Limb (tissue), 2 donors: ENCODE measurements around the gene KRTAP5-7.
"Not testable (repeated sequence)": the region's sequence is repeated elsewhere in the genome, so short reads cannot be mapped to it uniquely, and the experiment has no call there.

Experiments used
- DNase-seq, 2 donors: peaks; one replicate each; pipeline ENCODE4 v3.0.0-alpha.2; 2016; ENCODE audit errors: extremely low spot score in 2 of 2

The KRTAP5-7 gene

DNA sequence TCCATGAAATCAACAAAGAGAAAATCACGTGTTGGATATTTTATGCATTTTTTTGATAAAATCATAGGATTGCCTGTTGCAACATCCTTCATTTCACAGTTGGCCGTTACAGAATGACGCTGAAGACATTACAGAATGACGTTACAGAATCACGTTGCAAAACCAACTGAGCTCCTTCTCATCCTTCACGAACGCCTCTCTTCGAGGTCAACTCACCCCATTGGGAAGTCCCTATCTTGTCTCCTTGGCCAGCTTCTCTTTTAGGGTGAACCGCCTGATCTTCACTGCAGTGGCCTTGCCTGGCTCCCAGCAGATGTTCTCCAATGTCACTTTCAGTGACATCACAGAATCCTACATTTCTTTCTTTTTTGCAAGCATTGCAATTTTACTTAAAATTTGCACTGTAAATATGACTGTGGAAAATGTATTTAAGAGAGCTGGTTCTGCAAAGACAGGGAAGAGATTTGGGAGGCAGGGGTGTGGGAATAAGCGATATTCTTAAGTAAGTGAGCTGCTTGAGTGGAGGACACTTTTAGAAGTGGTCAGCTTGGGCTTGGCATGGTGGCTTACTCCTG lies 5.1 kb downstream of the KRTAP5-7 start:
- DNase-seq: no peak

DNA sequence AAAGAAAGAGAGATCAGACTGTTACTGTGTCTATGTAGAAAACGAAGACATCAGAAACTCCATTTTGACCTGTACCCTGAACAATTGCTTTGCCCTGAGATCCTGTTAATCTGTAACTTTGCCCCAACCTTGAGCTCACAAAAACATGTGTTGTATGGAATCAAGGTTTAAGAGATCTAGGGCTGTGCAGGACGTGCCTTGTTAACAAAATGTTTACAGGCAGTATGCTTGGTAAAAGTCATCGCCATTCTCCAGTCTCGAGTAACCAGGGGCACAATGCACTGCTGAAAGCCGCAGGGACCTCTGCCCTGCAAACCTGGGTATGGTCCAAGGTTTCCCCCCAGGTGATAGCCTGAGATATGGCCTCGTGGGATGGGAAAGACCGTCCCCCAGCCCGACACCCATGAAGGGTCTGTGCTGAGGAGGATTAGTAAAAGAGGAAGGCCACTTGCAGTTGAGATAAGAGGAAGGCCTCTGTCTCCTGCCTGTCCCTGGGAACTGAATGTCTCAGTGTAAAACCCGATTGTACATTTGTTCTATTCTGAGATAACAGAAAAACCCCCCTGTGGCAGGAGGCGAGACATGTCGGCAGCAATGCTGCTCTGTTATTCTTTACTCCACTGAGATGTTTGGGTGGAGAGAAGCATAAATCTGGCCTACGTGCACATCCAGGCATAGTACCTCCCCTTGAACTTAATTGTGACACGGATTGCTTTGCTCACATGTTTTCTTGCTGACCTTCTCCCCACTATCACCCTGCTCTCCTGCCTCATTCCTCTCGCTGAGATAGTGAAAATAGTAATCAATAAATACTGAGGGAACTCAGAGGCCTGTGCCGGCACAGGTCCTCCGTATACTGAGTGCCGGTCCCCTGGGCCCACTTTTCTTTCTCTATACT lies 7.9 kb downstream of the KRTAP5-7 start:
- not testable (repeated sequence) for DNase-seq

DNA sequence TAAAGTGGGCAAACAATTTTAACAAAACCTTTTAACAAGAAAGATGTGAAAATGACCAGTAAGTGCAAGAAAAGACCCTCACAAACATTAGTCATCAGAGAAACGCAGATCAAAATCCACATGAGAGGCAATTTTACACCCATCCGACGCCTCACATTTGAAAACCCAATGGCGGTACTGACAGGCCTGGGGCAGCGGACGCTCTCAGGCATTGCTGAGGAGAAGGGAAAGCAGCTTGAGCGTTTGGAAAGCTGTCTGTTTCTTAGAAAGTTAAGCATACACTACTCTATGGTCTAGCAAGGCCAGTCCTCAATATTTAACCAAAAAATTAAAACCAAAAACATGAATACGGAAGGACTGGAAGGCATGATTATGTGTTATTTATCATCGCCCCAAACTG lies 8.8 kb downstream of the KRTAP5-7 start:
- no peak for DNase-seq

DNA sequence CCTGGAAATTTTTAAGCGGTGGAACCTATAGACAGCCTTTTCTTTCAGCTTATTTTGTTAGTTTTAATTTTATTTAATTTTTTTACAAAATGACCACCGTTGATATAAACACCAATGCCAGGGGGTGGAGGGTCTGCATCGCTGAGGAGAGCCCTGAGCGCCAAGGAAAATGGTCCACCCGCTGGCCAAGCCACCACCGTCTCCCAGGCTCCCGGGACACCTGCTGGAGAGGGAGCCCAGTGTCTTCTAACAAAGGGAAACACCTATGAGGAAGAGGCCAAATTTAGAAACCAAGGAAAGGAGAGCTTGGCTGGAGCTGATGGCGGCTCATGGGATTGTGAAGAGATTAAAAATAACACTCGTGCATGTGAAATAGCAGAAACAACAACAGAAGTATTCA lies 10.5 kb downstream of the KRTAP5-7 start:
- DNase-seq: no peak

DNA sequence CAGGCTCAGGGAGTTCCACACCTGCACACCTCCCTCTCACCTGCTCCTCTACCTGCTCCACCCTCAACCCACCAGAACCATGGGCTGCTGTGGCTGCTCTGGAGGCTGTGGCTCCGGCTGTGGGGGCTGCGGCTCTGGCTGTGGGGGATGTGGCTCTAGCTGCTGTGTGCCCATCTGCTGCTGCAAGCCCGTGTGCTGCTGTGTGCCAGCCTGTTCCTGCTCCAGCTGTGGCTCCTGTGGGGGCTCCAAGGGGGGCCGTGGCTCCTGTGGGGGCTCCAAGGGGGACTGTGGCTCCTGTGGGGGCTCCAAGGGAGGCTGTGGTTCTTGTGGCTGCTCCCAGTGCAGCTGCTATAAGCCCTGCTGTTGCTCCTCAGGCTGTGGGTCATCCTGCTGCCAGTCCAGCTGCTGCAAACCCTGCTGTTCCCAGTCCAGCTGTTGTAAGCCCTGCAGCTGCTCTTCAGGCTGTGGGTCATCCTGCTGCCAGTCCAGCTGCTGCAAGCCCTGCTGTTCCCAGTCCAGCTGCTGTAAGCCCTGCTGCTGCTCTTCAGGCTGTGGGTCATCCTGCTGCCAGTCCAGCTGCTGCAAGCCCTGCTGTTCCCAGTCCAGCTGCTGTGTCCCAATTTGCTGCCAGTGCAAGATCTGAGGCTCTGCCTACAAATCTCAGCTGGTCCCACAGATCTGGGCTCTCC lies 11.1 kb downstream of the KRTAP5-7 start, which contains the start of gene KRTAP5-8:
TSS of gene KRTAP5-8 (plus strand) at position 49 of the 689 bp plus-strand sequence. CDS start at position 80, 31 bp downstream.
- DNase-seq: not testable (repeated sequence)

DNA sequence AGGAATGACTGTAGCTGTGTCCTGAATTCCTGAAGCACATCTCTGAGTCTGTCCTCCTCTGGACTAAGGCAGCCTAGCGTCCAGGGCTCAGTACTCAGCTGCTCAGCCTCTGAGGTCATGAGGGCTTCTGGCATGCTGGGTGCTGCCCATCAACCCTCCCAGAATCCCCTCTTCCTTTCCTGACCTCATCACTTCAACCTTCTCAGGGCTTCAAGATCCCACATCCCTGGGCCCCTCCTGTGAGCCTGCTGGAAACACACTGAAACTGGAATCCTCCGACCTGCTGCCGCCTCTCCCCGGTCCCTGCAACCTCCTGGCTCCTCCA lies 11.6 kb downstream of the KRTAP5-7 start:
- DNase-seq: no peak

DNA sequence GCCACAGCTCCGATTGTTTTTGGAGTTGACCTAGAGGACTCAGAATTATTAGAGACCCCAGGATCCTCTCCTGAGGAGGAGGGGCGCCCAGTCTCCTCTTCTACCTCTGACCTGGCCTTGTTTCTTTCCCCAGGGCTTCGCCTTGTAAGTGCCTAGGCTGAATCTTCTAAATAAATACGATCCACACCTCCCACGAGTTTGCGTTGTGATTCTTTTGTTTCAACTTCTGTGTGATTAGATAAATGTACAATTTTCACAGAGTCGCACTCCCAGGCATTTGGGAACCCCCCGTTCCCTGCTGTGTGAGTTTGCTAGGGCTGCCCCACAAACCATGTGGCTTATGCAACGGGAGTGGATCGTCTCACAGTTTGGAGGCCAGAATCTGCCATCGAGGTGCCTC lies 11.9 kb downstream of the KRTAP5-7 start:
- DNase-seq: no peak

DNA sequence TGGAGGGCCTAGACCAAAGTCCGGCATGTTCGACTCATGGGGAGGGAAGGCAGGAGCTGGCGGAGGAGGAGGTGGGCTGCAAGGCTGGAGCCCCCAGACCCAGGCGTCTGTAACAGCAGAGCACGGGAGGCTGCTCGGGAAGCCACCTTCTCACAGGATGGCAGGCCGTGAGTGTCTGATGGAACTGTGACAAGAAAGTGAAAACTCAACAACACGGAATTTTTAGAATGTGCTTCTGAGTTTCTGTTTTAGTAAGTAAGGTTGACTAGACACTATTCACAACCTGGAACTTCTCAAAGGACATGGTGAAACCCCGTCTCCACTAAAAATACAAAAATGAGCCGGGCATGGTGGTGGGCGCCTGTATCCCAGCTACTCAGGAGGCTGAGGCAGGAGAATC lies 12.9 kb downstream of the KRTAP5-7 start:
- DNase-seq: not testable (repeated sequence)

DNA sequence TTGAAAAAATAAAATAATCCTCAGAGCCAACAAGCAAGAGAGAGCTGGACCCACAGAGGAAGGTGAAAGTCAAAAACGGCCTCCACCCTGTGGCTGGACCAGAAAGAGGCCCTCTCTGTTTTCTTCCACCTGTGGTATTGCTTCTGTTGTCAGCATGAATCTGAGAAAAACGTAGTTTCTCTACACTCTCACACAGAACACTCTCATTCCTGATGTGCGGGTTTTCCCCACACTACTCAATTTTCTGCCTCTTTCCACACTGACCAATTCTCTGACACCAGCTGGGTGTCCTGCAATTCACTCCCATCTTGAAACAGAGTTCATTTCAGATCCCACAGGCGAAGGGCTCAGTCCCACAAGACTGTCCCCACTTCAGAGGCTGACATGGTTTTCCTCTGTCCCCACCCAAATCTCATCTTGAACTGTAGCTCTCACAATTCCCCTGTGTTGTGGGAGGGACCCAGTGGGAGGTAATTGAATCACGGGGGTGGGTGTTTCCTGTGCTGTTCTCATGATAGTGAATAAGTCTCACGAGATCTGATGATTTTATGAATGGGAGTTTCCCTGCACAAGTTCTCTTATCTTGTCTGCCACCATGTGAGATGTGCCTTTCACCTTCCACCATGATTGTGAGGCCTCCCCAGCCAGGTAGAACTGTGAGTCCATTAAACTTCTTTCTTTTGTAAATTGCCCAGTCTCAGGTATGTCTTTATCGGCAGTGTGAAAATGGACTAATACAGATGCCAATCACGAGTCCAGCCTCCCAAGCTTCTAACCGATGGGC lies 13.6 kb downstream of the KRTAP5-7 start:
- DNase-seq: not testable (repeated sequence)

DNA sequence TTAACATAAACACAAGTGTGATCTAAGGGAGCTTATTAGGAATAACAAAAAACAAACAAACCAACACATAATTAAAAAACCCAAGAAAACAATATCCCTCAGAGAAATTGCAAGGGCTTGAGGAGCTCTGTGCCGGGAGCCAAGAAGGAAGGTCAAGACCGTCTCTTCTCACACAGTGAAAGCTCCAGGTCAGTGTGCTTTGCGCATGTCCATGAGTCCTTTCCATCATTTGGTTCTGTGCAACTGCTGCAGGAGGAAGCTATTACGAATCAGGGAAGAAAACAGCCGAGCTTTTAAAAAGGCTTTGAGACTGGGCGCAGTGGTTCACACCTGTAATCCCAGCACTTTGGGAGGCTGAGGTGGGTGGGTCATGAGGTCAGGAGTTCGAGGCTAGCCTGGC lies 15.3 kb downstream of the KRTAP5-7 start:
- no peak for DNase-seq

DNA sequence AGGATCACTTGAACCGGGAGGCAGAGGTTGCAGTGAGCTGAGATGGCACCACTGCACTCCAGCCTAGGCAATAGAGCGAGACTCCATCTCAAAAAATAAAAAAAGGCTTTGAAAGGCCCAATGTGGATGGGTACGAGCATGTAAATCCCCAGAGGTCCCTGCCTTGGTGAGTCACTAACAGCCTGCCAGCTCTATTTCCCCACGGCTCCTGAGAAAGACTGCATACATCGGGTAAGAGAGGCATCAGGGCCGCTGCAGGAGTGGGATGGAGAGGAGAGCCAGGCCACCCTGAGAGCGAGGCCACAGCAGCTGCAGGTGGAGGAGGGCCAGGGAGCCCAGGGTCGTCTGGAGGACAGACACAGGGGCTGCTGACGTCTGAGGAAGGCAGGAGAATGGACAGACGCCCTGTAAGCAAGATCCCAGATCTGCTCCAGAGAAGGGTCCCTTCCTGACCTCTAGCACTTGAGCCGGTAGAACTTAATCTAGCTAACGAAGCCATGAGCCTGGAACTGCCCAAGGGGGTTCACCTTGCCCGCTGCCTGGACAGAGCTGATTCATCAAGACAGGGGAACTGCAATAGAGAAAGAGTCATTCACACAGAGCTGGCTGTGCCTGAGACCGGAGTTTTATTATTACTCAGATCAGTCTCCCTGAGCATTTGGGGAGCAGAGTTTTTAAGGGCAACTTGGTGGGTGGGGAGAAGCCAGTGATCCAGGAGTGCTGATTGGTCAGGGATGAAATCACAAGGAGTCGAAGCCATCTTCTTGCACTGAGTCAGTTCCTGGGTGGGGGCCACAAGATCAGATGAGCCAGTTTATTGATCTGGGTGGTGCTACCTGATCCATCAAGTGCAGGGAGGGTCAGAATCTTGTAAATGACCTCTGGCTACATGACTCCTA lies 16.1 kb downstream of the KRTAP5-7 start:
- DNase-seq: no peak

DNA sequence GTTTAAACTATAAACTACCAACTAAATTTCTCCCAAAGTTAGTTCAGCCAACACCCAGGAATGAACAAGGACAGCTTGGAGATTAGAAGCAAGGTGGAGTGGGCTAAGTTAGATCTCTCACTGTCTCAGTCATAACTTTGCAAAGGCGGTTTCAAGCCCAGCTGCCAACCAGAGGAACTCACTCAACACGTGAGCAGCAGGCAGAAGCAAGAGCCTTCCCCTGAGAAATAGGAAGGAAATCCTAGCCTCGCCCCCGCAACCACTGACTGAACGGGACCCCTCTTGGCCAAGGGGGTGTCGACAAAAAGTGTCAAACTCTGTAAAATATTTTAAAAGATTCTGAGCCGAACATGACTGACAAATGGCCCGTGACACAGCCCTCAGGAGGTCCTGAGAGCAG lies 16.8 kb downstream of the KRTAP5-7 start:
- no peak for DNase-seq

DNA sequence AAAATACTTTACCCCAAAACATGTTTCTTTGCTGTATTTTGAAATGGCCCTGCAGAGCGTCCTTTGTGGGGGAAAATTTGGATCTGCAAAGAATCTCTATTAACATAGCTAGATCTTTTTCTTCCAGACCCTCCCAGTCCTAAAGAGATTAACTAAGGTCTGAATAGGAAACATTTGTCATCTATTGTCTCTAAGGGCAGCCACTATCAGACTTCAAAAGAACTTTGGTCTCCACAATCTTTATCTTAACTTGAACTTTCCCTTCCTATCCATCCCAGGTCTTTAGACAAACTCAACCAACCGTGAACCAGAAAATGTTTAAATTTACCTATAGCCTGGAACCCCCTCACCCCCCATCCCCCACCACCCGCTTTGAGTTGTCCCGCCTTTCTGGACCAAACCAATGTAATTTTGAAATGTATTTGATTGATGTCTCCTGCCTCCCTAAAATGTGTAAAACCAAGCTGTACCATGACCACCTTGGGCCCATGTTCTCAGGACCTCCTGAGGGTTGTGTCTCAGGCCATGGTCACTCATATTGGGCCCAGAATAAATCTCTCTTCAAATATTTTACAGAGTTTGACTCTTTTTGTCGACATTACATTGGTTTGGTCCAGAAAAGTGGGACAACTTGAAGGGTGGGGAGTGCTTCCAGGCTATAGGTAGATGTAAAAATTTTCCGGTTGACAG lies 17.6 kb downstream of the KRTAP5-7 start:
- DNase-seq: no peak

DNA sequence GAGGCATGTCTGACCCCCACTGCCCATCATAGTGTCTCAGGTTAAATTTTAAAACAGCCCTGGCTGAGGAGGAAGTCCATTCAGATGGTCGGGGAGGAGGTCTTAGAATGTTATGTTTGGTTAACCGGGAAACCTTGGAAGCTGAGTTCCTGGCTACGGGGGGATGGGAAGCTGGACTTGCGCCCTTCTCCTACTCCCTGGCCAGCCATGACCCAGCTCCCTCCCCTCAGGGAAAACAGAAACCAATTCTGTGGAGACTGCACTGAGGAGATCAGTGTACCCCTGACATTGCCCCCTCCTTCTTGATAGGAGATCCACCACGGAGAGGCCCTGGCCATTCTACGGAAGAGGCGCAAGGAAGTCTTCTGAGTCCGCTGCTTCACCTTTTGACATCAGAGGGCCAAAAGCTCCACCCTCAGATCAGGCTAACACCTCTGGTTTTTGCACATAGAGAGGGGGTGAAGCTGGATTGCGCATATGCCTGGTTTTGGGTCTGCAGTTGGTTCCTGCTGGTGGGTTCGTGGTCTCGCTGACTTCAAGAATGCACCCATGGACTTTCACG lies 18.4 kb downstream of the KRTAP5-7 start:
- no peak for DNase-seq

DNA sequence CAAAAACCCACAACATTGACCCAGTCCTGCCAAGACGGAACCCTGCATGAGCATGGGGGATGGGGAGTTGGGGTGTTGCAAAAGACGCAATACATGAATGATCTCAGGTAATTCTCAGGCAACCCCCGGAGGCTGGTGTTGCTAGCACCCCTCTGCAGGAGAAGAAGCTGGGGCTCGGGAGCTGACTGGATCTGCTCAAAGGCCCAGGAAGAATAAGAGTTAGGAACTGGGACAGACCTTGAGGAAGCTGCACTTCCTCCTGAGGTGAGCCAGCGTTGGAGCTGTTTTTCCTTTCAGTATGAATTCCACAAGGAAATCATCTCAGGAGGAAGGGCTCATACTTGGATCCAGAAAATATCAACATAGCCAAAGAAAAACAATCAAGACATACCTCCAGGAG lies 21.1 kb downstream of the KRTAP5-7 start, which contains the start of gene KRTAP5-9:
TSS of gene KRTAP5-9 (plus strand) at position 301 of the 400 bp plus-strand sequence. CDS start 238 bp downstream, outside the sequence.
- no peak for DNase-seq

DNA sequence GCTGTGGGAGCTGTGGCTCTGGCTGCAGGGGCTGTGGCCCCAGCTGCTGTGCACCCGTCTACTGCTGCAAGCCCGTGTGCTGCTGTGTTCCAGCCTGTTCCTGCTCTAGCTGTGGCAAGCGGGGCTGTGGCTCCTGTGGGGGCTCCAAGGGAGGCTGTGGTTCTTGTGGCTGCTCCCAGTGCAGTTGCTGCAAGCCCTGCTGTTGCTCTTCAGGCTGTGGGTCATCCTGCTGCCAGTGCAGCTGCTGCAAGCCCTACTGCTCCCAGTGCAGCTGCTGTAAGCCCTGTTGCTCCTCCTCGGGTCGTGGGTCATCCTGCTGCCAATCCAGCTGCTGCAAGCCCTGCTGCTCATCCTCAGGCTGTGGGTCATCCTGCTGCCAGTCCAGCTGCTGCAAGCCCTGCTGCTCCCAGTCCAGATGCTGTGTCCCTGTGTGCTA lies 21.7 kb downstream of the KRTAP5-7 start:
- no peak for DNase-seq

DNA sequence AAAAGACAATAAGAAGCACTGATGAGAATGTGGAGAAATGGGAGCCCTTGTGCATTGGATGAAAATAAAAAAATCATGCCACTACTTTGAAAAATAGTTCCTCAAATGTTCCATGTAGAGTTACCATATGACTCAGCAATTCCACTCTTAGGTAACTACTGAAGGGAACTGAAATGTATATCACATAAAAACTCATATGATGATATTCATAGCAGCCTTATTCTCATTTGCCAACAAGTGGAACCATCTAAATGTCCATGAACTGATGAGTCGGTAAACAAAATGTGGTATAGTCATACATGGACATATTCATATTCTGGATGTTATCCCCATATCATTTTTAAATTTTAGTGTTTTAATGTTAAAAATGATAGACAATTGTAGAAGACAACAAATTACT lies 24.6 kb downstream of the KRTAP5-7 start:
- no peak for DNase-seq

DNA sequence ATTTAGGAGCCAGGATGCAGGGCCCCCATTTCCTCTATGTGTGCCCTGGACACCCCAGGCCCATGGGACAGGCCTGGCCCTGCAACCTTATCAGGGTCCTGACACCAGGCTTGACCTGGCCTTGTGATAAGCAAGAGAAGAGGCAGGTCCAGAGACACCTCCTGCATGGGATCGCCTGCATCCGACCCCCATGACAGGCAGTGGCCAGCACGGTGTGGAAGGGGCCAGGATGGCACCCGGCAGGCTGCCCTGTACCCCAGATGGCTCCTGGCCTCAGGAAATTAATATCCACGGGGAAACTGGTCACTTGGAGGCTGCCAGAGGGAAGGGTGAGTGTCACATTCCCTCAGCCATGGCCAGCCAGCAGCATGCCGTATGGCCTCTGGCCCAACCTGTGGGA lies 27.9 kb downstream of the KRTAP5-7 start:
- no peak for DNase-seq

DNA sequence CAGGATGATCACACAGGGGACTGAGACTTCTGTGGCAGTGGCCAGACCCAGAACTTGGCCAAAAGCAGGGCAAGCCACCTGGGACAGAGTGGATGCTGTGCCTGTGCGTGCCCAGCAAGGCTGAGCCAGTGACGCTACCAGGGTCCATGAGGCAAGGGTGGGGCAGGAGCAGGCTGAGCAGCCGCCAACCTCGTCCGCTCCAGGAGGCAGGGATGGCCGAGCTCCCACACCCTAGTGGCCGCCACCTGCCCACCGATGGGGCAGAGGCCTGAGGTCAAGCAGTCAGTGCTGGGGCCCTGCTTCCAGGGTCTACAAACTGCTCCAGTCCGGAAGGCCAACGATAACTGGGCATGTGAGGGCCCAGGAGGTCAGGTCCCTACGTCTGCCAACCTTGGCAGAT lies 28.4 kb downstream of the KRTAP5-7 start:
- no peak for DNase-seq

DNA sequence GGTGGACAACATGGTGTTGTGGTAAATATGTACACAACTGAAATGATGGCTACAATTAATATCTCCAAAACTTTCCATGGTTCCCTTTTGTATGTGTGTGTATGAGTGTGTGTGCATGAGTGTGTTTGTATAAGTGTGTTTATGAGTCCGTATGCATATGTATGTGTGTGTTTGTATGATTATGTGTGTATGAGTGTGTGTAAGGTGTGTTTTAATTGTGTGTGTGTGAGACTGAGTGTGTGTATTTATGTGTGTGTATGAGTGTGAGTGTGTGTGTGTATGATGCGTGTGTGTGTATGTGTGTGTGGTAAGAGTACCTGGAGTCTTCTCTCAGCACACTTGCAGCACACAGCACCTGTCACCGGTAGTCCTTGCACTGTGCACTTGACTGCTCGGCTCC lies 29.0 kb downstream of the KRTAP5-7 start:
- no peak for DNase-seq
